Mucosa of descending colon (tissue), 3 donors: ENCODE results near the gene AFDN. TPM values are rescaled to one million over a fixed set of nuclear protein-coding genes. Genes with fewer than 3 reads are reported as not detected.

ENCODE experiments used
- ATAC-seq: fragments of 200-7000 bp; cut with Tn5 transposase; one replicate; pipeline ENCODE4 v1.9.1; 2020; ENCODE audit warnings: mild to moderate bottlenecking, moderate library complexity
- DNase-seq, 3 donors: peaks; one replicate each; pipeline ENCODE4 v3.0.0-alpha.2; 2020
- H3K36me3 ChIP-seq: fragments of 200-600 bp; one replicate; pipeline ENCODE4 v1.8.0; 2021; ENCODE audit warnings: low read depth, mild to moderate bottlenecking
- H3K4me1 ChIP-seq: fragments of 200-600 bp; one replicate; pipeline ENCODE4 v1.8.0; 2021; ENCODE audit warnings: low read depth, mild to moderate bottlenecking
- H3K4me3 ChIP-seq: fragments of 200-600 bp; one replicate; pipeline ENCODE4 v1.8.0; 2021; ENCODE audit warnings: mild to moderate bottlenecking
- H3K9me3 ChIP-seq: fragments of 200-600 bp; one replicate; pipeline ENCODE4 v1.8.0; 2021; ENCODE audit warnings: mild to moderate bottlenecking
- intact Hi-C, 2 donors: fragments of 100-400 bp; cut with DNase I in 1 of 2; cut with micrococcal nuclease in 1 of 2; formaldehyde crosslinking; loops; one replicate each; pipeline versions ENCODE4 v1.11.0 to v1.11.1; 2022; cut with DNase I, micrococcal nuclease
- total RNA-seq, 3 donors: library from RNA; stranded (reverse); fragmentation: NEBNext Ultra II Directional in 2 of 3; extraction: Animal tissue kit (Norgen Biotek cat#: 25700) in 2 of 3; gene quantifications; one replicate each; pipeline versions ENCODE4 v1.2.1 to v1.2.4, GENCODE V29; 2021 to 2023
- TF ChIP-seq, protein P1 (sequence below): fragments of 200-600 bp; IDR thresholded peaks from one replicate; pipeline ENCODE4 v1.8.0; 2022; ENCODE audit warnings: antibody characterized with exemption, mild to moderate bottlenecking
- donor health status: DM: no; HTN: no; CAD: no; lungs with moderate emphysema.
- donor health status: DM: no; HTN: no; CAD: no.
- donor health status: DM: no; HTN: yes; CAD: no.

Gene AFDN
- total RNA-seq, 3 donors from 2014 or later: 168 to 231 (median 208) TPM

DNA sequence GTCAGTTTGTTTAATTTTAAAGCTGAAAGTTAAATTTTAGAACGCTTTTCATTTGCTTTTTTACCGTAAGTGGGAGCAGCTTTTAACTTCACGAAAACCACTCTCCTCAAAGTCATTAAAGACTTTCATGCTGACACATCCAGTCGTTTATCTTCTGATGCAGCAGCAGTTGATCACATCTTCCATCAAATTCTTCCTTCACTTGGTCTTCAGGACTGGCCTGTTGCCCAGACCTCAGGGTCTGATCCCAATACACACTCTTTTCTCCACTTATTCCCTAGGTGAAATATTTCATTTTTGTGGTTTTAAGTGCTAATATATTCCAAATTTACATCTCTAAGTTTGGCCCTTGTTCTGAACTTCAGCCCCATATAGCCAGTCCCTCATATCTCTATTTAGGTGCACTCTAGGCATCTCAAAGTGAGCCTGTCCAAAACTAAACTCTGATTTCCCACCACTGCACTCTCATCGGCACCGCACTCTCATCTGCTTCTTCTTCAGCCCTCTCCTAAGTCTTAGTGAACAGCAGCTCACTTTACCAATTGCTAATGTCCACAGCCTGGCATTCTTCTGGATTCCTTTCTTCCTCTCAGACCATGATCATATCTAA is 20.4 kb downstream of the AFDN start:
- no peaks in the 10 kb centered on the region for H3K9me3 ChIP-seq
- TF ChIP-seq, protein P1, sequence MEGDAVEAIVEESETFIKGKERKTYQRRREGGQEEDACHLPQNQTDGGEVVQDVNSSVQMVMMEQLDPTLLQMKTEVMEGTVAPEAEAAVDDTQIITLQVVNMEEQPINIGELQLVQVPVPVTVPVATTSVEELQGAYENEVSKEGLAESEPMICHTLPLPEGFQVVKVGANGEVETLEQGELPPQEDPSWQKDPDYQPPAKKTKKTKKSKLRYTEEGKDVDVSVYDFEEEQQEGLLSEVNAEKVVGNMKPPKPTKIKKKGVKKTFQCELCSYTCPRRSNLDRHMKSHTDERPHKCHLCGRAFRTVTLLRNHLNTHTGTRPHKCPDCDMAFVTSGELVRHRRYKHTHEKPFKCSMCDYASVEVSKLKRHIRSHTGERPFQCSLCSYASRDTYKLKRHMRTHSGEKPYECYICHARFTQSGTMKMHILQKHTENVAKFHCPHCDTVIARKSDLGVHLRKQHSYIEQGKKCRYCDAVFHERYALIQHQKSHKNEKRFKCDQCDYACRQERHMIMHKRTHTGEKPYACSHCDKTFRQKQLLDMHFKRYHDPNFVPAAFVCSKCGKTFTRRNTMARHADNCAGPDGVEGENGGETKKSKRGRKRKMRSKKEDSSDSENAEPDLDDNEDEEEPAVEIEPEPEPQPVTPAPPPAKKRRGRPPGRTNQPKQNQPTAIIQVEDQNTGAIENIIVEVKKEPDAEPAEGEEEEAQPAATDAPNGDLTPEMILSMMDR: no peak

DNA sequence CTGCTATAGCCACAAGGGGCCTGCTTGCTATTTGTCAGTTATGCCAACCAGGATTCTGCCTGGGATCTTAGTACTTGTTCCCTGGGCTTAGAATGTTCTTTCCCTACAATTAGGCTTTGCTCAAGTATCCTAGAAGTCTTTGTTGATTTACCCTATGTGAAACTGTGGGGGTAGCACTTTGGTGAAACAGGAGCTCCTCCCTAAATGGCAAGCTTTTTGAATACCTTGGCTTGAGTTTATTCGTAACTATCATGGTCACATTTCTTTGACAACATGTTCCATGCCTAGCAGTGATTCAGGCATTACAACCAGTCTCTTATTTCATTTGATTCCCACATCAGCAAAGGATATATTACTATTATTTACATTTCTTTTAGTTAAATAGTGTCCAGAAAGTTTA is 21.2 kb downstream of the AFDN start:
- H3K4me3 ChIP-seq: no peak overlapping the region
- DNase-seq (no peak), ATAC-seq (no peak)
- H3K36me3 ChIP-seq: no peaks in the 10 kb centered on the region
- peaks cover 6% of the 10 kb centered on the region for H3K4me1 ChIP-seq
- intact Hi-C loops: no loop called here
- no peaks in the 10 kb centered on the region for H3K9me3 ChIP-seq
- TF ChIP-seq, protein P1: no peak

More for the DNA sequence above, 20.4 kb downstream of the AFDN start:
- ATAC-seq (no peak), DNase-seq (no peak)
- no peak overlapping the region for H3K4me3 ChIP-seq
- intact Hi-C loops: no loop called here
- peaks cover 9% of the 10 kb centered on the region for H3K4me1 ChIP-seq
- H3K36me3 ChIP-seq: no peaks in the 10 kb centered on the region

DNA sequence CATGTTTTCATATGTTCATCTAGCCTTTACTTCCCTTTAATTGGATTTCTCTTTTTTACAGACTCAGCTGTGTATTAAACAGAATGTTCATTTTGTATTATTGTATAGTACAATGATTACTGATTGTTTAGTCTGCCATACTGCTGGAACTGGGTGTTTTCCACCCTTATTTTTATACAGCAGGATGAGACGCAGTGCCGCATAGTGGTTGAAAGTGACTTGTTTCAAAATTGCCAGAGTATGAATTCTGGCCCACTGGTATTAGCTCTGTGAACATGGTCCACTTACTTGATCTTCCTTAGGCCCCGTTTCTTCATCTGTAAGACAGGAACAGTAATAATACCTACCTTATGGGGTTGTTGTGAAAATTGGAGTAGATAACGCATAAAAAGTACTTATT is 22.1 kb downstream of the AFDN start:
- DNase-seq (no peak), ATAC-seq (no peak)
- Histone ChIP-seq H3K9me3 (no peaks in the 10 kb centered on the region), H3K4me1 (peaks cover 5% of the 10 kb centered on the region), H3K36me3 (no peaks in the 10 kb centered on the region), H3K4me3 (no peak overlapping the region)
- intact Hi-C loops: no loop called here
- TF ChIP-seq, protein P1: no peak

DNA sequence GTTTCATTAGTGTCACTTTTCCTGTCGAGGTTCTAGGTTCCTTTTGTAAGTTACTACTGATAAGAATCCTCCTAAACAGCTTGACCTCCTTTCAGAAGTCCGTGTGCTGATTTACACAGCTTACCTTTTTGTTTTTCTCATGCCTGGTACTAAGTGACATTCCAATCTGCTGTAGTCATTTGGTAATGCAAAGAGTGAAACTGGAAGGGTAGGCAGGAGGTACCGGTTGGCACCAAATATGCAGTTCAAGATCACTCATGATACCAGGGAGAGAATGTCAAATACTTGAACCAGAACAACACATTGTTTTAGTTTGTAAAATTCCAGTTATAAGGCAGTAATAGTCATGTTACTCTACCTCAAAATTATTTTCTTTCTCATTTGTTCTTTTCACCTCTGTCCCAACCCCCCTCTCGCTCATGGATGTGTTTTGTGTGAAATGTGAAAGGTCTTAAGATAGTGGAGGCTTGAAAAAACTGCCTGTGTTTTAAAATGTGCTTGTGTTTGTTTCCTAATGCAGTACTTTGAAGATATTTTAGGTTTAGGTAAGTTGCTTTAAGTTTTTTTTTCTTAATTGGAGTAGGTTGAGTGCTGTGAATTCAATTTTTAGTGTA is 23.2 kb downstream of the AFDN start:
- DNase-seq: no peak
- no peaks in the 10 kb centered on the region for H3K9me3 ChIP-seq
- intact Hi-C loops: no loop called here
- H3K4me3 ChIP-seq: no peak overlapping the region
- ATAC-seq: peak; percentile 64
- TF ChIP-seq, protein P1: no peak
- no peaks in the 10 kb centered on the region for H3K36me3 ChIP-seq
- H3K4me1 ChIP-seq: peaks cover 5% of the 10 kb centered on the region

DNA sequence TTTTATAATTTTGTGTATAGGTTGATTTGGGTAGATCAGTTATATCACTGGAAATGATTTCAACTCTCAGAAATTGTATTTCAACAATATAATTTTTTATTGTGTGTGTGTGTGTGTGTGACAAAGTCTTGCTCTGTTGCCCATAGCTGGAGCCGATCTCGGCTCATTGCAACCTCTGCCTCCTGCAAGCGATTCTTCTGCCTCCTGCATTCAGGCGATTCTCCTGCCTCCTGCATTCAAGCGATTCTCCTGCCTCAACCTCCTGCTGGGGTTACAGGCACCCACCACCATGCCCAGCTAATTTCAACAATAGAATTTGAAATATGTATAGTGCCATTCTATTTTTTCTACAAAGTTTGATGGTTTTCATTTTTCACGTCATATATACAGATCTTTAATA is 24.1 kb downstream of the AFDN start:
- TF ChIP-seq, protein P1: no peak

More for the DNA sequence above, 24.1 kb downstream of the AFDN start:
- ATAC-seq (no peak), DNase-seq (no peak)
- intact Hi-C loops: no loop called here
- no peak overlapping the region for H3K4me3 ChIP-seq
- H3K4me1 ChIP-seq: peaks cover 5% of the 10 kb centered on the region
- no peaks in the 10 kb centered on the region for H3K9me3 ChIP-seq
- H3K36me3 ChIP-seq: no peaks in the 10 kb centered on the region
